ENCODE data around the gene HCFC1R1. TPM values are rescaled to one million over a fixed set of nuclear protein-coding genes. Genes with fewer than 3 reads are reported as not detected.
"Not testable (repeated sequence)": the region's sequence is repeated elsewhere in the genome, so short reads cannot be mapped to it uniquely, and the experiment has no call there.

HCFC1R1 gene, protein sequence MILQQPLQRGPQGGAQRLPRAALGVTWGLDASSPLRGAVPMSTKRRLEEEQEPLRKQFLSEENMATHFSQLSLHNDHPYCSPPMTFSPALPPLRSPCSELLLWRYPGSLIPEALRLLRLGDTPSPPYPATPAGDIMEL
- total RNA-seq (2014; rRNA removed; shearing (Covaris generic)): 16.2 and 30.6 TPM in 2 replicates

DNA sequence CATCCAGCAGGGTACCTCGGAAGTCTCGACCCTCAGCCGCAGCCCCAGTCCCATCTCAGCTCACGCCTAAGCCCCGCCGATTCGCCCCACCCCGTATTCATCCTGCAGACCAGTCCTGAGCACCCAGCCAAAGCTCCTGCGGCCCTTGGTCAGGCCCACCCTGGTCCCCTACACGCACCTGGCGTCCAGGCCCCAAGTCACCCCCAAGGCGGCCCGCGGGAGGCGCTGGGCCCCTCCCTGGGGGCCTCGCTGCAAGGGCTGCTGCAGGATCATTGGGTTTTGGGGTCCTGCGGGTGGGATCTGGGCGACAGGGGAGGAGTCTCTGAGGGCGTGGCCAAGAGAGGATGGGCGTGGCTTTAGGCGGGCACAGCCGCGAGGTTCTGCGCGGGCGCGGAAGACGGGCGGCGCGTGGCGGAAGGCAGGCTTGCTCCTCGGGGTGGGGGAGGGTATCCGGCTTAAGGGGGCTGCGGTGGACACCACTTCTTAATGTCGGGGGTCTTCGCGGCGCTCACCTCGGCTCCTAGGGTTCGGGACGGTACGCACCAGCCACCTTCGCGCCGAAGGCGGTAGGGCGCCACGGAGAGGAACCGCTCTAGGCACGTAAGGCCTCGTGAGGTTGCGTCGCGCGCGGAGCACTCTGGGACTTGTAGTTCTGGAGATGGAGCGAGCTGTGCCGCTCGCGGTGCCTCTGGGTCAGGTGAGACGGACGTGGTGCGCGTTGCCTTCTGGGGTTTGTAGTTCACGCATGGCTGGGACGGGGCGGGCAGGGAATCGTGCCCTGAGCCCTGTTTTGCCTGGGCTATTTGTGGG lies at the start of gene HCFC1R1, which contains the start of gene THOC6:
Gene HCFC1R1, minus strand, starts transcription at position 274 of the 810 bp plus-strand sequence. Its CDS starts 1 bp downstream, at position 273.
Gene THOC6, plus strand, starts transcription at position 367 of the 810 bp plus-strand sequence. Its CDS starts 292 bp downstream, at position 659.
- Histone ChIP-seq H3K4me3 (peak within 1 kb of the TSS; percentile 96), H3K9me3 (replicated peaks) (peaks cover 6% of the 10 kb centered on the region; the same call in 1 of the 2 replicates), H3K4me1 (replicated peaks) (peaks cover 27% of the 10 kb centered on the region), H3K27me3 (replicated peaks) (no peaks in the 10 kb centered on the region), H3K36me3 (peaks cover 70% of the 10 kb centered on the region), H3K27ac (peak within 1 kb of the TSS; percentile 99)
- peak; percentile 97 for DNase-seq (ENCODE audit: low read depth in 1 of 2, low spot score in 2 of 2)

DNA sequence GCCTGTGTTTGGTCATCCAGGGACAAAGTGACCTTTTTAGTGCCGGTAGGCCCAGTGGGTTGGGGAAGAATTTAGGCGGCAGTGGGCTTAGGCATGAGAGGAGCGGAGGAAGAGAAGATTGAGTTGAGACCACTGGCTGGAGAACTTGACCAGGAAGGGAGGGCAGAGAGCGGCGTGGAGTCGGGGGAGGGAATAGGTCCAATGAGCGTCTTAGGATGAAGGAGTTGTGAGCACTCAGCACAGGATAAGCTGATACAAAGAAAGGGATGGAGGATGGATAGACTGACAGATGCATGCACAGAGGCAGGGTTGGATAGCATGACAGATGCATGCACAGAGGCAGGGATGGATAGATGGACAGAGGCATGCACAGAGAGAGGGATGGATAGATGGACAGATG lies 49.7 kb upstream of the HCFC1R1 start:
- Histone ChIP-seq H3K27ac (no peak overlapping the region), H3K27me3 (replicated peaks) (peaks cover 7% of the 10 kb centered on the region; the same call in 1 of the 2 replicates), H3K36me3 (0 out of 2 replicates have a peak, but pooled peaks cover 2% of the 10 kb centered on the region), H3K9me3 (replicated peaks) (no peaks in the 10 kb centered on the region), H3K4me3 (no peak overlapping the region), H3K4me1 (replicated peaks) (peaks cover 4% of the 10 kb centered on the region; the same call in 1 of the 2 replicates)
- no peak for DNase-seq (ENCODE audit: low read depth in 1 of 2, low spot score in 2 of 2)

DNA sequence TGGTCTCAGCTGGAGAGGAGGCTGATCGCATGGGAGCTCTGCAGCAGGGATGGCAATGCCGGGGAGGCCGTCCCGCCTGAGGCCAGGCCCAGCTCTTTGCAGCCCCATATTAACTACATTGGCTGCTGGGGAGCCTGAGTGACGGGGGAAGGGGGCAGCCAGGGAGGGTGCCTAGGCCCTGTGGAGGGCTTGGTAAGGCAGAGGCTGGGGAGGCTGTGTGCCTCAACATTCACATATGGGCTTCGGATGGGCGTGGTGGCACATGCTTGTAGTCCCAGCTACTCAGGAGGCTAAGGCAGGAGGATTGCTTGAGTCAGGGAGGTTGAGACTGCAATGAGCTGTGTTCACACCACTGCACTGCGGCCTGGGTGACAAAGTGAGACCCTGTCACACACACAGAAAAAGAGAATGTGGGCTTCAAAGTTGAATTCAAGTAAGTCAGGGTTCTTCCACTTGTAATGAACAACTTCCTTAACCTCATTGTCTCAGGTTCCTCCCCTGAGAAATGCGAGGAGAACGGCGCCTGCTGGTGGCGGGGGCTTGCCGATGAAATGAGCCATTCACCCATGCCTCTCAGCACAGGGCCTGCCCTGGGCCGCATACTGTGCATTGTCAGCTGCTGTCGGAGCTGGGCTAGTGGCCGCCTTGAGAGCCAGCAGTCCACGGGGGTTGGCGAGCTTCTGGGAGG lies 49.0 kb upstream of the HCFC1R1 start:
- H3K27me3 ChIP-seq (replicated peaks); DNase-seq (ENCODE audit: low read depth in 1 of 2, low spot score in 2 of 2); H3K4me3 ChIP-seq; H3K9me3 ChIP-seq (replicated peaks); H3K36me3 ChIP-seq; H3K27ac ChIP-seq; H3K4me1 ChIP-seq (replicated peaks): not testable (repeated sequence)

DNA sequence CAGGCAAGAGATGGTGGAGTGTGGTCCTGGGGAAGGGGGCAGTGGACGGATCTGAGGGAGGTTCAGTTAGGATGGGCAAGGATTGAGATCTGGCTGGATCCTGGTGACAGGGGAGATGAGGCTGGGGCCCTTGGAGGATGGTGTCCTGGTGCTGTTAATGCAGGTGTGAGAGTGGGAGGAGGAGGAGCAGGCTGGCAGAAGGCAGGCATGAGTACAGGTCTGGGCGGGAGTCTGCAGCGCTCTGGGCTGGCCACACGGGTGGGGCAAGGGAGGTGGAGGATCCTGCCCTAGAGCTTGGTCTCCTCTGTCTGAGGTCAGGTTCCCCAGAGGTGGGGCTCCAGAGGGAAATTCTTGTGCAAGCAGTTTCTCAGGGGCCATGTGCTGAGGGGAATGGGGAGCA lies 48.4 kb upstream of the HCFC1R1 start:
- H3K36me3 ChIP-seq; H3K27ac ChIP-seq; H3K27me3 ChIP-seq (replicated peaks); H3K9me3 ChIP-seq (replicated peaks); H3K4me1 ChIP-seq (replicated peaks); DNase-seq (ENCODE audit: low read depth in 1 of 2, low spot score in 2 of 2); H3K4me3 ChIP-seq: not testable (repeated sequence)

DNA sequence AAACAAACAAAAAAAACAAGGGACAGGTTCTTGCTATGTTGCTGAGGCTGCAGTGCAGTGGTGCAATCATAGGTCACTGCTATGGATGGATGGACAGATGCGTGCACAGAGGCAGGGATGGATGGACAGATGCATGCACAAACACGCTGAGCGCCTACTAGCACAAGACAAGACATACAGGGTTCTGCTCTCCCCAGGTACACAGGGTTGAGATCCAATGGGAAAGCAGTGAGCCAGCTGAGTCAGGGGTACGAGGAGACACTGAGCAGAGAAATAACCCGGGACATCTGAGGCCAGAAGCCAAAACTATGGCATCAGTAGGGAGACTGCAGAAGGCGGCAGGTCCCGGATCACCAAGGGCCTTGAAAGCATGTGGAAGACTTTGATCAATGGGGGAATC lies 47.9 kb upstream of the HCFC1R1 start:
- Histone ChIP-seq H3K4me1 (replicated peaks) (peaks cover under 1% of the 10 kb centered on the region; the same call in 1 of the 2 replicates), H3K36me3 (0 out of 2 replicates have a peak, but pooled peaks cover 8% of the 10 kb centered on the region), H3K4me3 (no peak overlapping the region), H3K27me3 (replicated peaks) (no peaks in the 10 kb centered on the region), H3K27ac (no peak overlapping the region), H3K9me3 (replicated peaks) (no peaks in the 10 kb centered on the region)
- no peak for DNase-seq (ENCODE audit: low read depth in 1 of 2, low spot score in 2 of 2)

DNA sequence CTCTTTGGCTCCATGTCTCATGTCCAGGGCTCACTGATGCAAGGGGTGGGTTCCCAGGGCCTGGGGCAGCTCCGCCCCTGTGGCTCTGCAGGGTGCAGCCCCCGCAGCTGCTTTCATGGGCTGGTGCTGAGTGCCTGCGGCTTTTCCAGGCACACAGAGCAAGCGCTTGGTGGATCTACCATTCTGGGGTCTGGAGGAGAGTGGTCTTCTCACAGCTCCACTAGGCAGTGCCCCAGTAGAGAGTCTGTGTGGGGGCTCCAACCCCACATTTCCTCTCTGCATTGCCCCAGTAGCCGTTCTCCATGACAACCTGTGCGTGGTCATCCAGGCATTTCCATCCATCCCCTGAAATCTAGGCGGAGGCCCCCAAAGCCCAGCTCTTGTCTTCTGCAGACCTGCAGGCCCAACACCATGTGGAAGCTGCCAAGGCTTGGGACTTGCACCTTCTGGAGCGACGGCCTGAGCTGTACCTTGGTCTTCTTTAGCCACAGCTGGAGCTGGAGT lies 46.9 kb upstream of the HCFC1R1 start:
- no peak for DNase-seq (ENCODE audit: low read depth in 1 of 2, low spot score in 2 of 2)
- H3K4me1 ChIP-seq (replicated peaks): peaks cover 10% of the 10 kb centered on the region
- no peak overlapping the region for H3K27ac ChIP-seq
- no peak overlapping the region for H3K4me3 ChIP-seq
- H3K36me3 ChIP-seq: 0 out of 2 replicates have a peak, but pooled peaks cover 8% of the 10 kb centered on the region
- no peaks in the 10 kb centered on the region for H3K27me3 ChIP-seq (replicated peaks)
- no peaks in the 10 kb centered on the region for H3K9me3 ChIP-seq (replicated peaks)

DNA sequence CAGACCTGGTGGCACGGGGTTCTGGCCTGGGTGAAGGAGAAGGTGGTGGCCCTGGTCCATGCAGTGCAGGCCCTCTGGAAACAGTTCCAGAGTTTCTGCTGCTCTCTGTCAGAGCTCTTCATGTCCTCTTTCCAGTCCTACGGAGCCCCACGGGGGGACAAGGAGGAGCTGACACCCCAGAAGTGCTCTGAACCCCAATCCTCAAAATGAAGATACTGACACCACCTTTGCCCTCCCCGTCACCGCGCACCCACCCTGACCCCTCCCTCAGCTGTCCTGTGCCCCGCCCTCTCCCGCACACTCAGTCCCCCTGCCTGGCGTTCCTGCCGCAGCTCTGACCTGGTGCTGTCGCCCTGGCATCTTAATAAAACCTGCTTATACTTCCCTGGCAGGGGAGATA lies 45.4 kb upstream of the HCFC1R1 start:
- not testable (repeated sequence) for H3K27me3 ChIP-seq (replicated peaks); DNase-seq (ENCODE audit: low read depth in 1 of 2, low spot score in 2 of 2); H3K9me3 ChIP-seq (replicated peaks); H3K36me3 ChIP-seq; H3K4me3 ChIP-seq; H3K27ac ChIP-seq
- peaks cover 24% of the 10 kb centered on the region for H3K4me1 ChIP-seq (replicated peaks)

DNA sequence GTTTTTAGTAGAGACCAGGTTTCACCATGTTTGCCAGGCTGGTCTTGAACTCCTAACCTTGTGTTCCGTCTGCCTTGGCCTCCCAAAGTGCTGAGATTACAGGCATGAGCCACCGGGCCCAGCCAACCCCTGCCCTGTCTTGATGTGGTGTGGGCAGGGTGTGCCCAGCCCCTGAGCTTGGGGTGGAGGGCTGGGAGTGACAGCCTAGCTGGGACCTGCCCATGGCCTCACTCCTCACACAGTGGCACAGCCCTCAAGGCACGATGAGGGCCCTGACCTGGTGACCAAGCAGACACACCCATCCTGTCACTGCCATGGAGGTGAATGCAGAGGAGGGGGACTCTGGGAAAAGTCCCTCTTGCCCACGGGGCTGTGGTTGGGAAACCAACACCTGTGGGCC lies 44.7 kb upstream of the HCFC1R1 start:
- DNase-seq (ENCODE audit: low read depth in 1 of 2, low spot score in 2 of 2): no peak
- no peaks in the 10 kb centered on the region for H3K27me3 ChIP-seq (replicated peaks)
- peaks cover 24% of the 10 kb centered on the region for H3K4me1 ChIP-seq (replicated peaks)
- no peak overlapping the region for H3K27ac ChIP-seq
- H3K9me3 ChIP-seq (replicated peaks): no peaks in the 10 kb centered on the region
- 0 out of 2 replicates have a peak, but pooled peaks cover 8% of the 10 kb centered on the region for H3K36me3 ChIP-seq
- H3K4me3 ChIP-seq: no peak overlapping the region

DNA sequence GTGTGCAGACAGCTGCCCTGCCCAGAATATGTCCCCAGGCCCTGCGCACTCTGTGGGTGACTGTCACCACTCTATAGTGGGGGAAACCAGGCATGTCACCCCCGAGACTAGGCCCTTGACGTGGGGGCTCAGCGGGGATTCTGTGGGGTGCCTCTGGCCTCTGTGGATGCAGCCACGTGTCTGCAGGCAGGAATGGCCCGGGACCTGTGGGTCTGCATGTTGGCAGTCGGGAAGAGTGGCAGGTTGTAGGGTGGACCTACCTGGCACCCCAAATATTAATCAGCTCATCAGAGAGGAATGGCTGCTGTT lies 42.7 kb upstream of the HCFC1R1 start:
- Histone ChIP-seq H3K4me1 (replicated peaks) (peaks cover 24% of the 10 kb centered on the region), H3K36me3 (0 out of 2 replicates have a peak, but pooled peaks cover 8% of the 10 kb centered on the region), H3K4me3 (peak overlapping the region; percentile 35), H3K27ac (peak overlapping the region; percentile 87; the same call in 1 of the 2 replicates), H3K9me3 (replicated peaks) (no peaks in the 10 kb centered on the region), H3K27me3 (replicated peaks) (no peaks in the 10 kb centered on the region)
- no peak for DNase-seq (ENCODE audit: low read depth in 1 of 2, low spot score in 2 of 2)

DNA sequence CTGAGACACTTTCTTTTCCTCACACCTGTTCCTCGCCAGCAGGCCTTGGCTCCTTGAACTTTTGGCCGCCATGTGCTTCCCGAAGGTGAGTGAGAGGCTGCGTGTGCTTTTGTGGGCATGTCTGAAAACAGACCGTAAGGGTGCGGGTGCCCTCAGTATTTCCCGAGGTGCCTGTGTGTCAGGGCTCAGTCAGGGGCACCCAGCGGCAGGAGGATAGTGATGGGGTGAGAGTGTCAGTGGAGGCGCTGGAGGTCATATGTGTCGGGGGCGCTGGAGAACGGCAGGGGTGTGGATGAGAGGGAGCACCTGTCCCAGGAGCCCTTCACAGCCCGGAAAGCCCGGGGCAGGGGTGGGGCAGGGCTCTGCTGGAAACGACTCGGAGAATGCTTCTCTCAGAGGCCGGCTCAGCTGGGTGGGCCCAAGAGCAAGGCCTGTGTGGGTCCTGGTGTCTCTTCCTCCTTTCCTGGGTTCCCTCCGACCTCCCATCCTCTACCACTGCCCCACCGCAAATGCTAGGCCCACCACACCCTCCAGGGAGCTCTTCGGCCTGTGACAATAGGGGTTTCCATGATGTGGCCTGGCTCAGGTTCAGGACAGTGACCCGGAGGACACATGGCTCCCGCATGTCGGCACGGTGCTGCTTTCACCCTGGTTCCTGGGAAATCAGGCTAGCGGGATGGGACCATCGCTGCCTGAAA lies 42.1 kb upstream of the HCFC1R1 start:
- Histone ChIP-seq H3K4me1 (replicated peaks) (peaks cover 24% of the 10 kb centered on the region), H3K27ac (peak overlapping the region; percentile 87), H3K4me3 (peak overlapping the region; percentile 35), H3K9me3 (replicated peaks) (no peaks in the 10 kb centered on the region), H3K27me3 (replicated peaks) (no peaks in the 10 kb centered on the region), H3K36me3 (0 out of 2 replicates have a peak, but pooled peaks cover 8% of the 10 kb centered on the region)
- peak in 1 of 2 experiments; percentile 16 for DNase-seq (ENCODE audit: low read depth in 1 of 2, low spot score in 2 of 2)

DNA sequence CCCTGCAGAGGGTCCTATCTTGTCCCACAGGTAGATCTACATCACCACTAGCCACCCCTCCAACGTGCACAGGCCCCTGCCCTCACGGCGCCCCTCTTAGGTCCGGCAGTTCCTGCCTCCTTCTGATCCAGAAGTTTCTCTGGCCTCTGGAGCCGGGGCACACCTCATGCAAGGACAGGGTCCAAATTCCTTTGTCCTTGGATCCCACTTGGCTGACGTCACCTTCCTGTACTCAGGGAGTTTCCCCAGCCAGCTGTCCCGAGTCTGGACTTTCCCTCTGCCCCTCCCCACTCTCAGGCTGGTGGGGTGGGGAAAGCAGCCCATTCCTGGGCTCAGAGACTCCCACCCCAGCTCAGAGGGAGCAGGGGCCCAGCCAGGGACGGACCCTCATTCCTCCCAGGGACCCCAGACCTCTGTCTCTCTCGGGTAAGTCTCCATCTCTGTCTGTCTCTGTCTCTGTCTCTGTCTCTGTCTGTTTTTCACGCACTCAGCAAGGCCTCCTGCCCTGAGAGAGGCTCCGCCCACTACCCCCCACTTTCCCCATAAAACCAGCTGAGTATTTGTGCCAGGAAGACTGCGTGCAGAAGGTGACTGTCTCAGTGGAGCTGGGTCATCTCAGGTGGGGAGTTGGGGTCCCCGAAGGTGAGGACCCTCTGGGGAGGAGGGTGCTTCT lies 41.5 kb upstream of the HCFC1R1 start, which contains the start of gene IL32:
Gene IL32, plus strand, starts transcription at position 572 of the 673 bp plus-strand sequence. CDS start 172 bp downstream, outside the sequence.
- Histone ChIP-seq H3K27me3 (replicated peaks) (no peaks in the 10 kb centered on the region), H3K4me3 (peak within 1 kb of the TSS; percentile 35), H3K36me3 (0 out of 2 replicates have a peak, but pooled peaks cover 8% of the 10 kb centered on the region)

DNA sequence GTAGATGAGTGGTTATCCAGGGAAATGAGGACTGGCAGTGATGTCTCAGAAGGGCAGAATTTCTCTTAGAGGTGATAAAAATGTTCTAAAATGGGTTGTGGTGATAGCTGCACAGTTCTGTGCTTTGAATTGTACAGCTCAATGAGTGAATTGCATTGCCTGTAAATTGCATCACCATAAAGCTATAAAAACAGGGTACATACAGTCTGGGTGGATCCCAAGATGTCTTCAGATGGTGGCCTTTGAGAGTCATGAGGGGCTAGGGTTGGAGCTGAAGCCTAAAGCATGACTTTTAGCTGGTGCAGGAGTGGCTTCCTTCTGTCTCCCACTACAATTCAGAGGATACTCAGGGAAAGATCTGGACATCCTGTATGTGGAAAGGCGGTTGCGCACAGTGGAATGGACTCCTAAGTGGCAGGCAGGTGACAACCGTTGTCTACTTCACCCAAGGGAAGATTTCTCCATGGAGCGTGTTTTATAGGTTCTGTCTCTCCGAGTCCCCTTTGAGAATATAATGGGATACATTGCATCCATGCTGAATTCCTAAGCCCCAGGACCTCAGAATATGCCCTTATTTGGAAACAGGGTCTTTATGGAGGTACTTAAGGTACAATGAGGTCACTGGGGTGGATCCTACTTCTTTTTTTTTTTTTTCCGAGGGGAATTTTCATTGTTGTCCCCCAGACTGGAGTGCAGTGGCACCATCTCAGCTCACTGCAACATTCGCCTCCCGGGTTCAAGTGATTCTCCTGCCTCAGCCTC lies 40.1 kb upstream of the HCFC1R1 start:
- H3K36me3 ChIP-seq: 0 out of 2 replicates have a peak, but pooled peaks cover 8% of the 10 kb centered on the region
- peaks cover 32% of the 10 kb centered on the region for H3K4me1 ChIP-seq (replicated peaks)
- H3K9me3 ChIP-seq (replicated peaks): no peaks in the 10 kb centered on the region
- H3K4me3 ChIP-seq: no peak overlapping the region
- no peak for DNase-seq (ENCODE audit: low read depth in 1 of 2, low spot score in 2 of 2)
- no peaks in the 10 kb centered on the region for H3K27me3 ChIP-seq (replicated peaks)
- H3K27ac ChIP-seq: no peak overlapping the region

More for the DNA sequence above, 41.5 kb upstream of the HCFC1R1 start, which contains the start of gene IL32:
- H3K27ac ChIP-seq: peak within 1 kb of the TSS; percentile 87
- peak; percentile 88 to 92 for DNase-seq (ENCODE audit: low read depth in 1 of 2, low spot score in 2 of 2)
- no peaks in the 10 kb centered on the region for H3K9me3 ChIP-seq (replicated peaks)
- H3K4me1 ChIP-seq (replicated peaks): peaks cover 24% of the 10 kb centered on the region
